A549 (cell line): ENCODE results near the gene C20orf173.

Experiments
- CTCF ChIP-seq: fragments of >200 bp; sonication (Bioruptor Twin); formaldehyde crosslinking; IDR thresholded peaks from 3 replicates; pipeline ENCODE4 v1.5.1; 2016
- EHMT2 ChIP-seq: fragments of 200-600 bp; sonication (generic); IDR thresholded peaks from 2 replicates; pipeline ENCODE4 v1.6.1; 2016; ENCODE audit warnings: antibody characterized with exemption, low read depth, mild to moderate bottlenecking, moderate library complexity
- HDAC2 ChIP-seq: fragments of 200-600 bp; sonication (generic); IDR thresholded peaks from 2 replicates; pipeline ENCODE4 v1.6.1; 2016
- REST ChIP-seq: fragments of 200-600 bp; sonication (generic); IDR thresholded peaks from 2 replicates; pipeline ENCODE4 v1.6.1; 2016; ENCODE audit warnings: antibody characterized with exemption, mild to moderate bottlenecking, moderate library complexity

GRCh38 chr20:35496481-35496880, 33.0 kb downstream of the C20orf173 start:
- TF ChIP-seq HDAC2 = no peak
- TF ChIP-seq REST = no peak
- no peak for TF ChIP-seq CTCF
- TF ChIP-seq EHMT2 = no peak
